HepG2 (cell line): ENCODE measurements around the gene LANCL2.

ENCODE experiments used
- CCDC6 ChIP-seq: sonication (generic); formaldehyde crosslinking; IDR thresholded peaks from 2 replicates; pipeline ENCODE4 v1.8.1; 2022; ENCODE audit warnings: mild to moderate bottlenecking, missing genetic modification reagents, moderate library complexity
- EZH2 ChIP-seq: conservative IDR thresholded peaks from 2 replicates; pipeline ENCODE4 v1.6.1; 2012; ENCODE audit warnings: mild to moderate bottlenecking, low read depth, low read length, moderate library complexity
- KDM5B ChIP-seq: sonication (generic); formaldehyde crosslinking; IDR thresholded peaks from 2 replicates; pipeline ENCODE4 v1.4.0; 2020; ENCODE audit warnings: missing genetic modification reagents, mild to moderate bottlenecking, borderline replicate concordance
- NBN ChIP-seq: fragments of 450-650 bp; conservative IDR thresholded peaks from 2 replicates; pipeline ENCODE4 v1.6.1; 2017
- NFRKB ChIP-seq: fragments of 450-650 bp; IDR thresholded peaks from 2 replicates; pipeline ENCODE4 v1.6.1; 2017
- NPAS2 ChIP-seq: sonication (generic); formaldehyde crosslinking; IDR thresholded peaks from 2 replicates; pipeline ENCODE4 v1.8.0; 2022; ENCODE audit warnings: mild to moderate bottlenecking, missing genetic modification reagents, borderline replicate concordance
- RFX3 ChIP-seq: IDR thresholded peaks from 2 replicates; pipeline ENCODE4 v1.6.1; 2016; ENCODE audit warnings: missing biosample characterization, missing genetic modification reagents
- ZNF264 ChIP-seq: sonication (generic); formaldehyde crosslinking; IDR thresholded peaks from 2 replicates; pipeline ENCODE4 v1.4.0; 2020; ENCODE audit warnings: missing genetic modification reagents
- ZNF660 ChIP-seq: sonication (generic); formaldehyde crosslinking; IDR thresholded peaks from 2 replicates; pipeline ENCODE4 v1.5.1; 2020; ENCODE audit warnings: mild to moderate bottlenecking, low read depth, missing genetic modification reagents, borderline replicate concordance
- ZNF777 ChIP-seq: sonication (generic); formaldehyde crosslinking; IDR thresholded peaks from 2 replicates; pipeline ENCODE4 v1.4.0; 2020; ENCODE audit warnings: missing genetic modification reagents
- ZSCAN21 ChIP-seq: sonication (generic); formaldehyde crosslinking; IDR thresholded peaks from 2 replicates; pipeline ENCODE4 v1.8.0; 2022; ENCODE audit warnings: mild to moderate bottlenecking, missing genetic modification reagents, moderate library complexity, borderline replicate concordance
- TF ChIP-seq, protein P1 (sequence below): sonication (generic); formaldehyde crosslinking; IDR thresholded peaks from 2 replicates; pipeline ENCODE4 v1.4.0; 2020; ENCODE audit warnings: missing genetic modification reagents, borderline replicate concordance

DNA sequence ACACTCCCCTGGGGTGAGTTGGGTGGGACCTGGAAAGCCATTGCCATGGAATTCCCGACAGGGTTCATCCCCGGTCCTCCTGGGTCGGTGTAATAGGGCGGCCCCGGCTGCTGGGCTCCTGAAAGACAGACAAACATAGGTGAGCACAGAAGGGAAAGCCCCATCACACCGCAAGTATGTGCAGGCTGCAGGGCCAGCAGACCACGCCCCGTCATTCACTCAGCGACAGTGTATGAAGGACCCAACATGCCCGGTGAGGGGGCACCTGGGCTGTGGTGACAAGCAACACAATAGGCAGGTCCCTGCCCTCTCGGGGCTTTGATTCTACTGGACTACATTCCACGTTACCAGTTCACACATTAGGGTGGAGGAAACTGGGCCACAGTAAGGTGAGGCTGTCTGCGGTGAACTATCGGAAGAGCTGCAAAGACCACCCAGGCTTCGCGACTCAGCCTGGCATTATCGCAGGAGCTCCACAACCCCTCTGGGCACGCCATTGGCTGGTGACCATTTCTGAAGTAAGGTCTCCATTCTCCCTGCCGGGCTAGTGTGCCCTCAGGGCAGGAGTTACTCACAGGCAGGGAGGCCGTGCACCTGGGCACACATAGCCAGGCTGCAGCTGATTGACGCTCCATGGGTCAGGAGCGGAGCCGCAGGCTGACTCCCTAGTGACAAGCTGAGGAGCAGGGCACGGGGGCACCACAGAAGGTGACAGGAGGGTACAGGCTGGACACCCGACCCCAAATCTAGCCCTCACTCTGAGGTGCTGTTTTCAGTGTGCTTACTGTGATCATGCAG is 108.0 kb downstream of the LANCL2 start:
- TF ChIP-seq, protein P1, sequence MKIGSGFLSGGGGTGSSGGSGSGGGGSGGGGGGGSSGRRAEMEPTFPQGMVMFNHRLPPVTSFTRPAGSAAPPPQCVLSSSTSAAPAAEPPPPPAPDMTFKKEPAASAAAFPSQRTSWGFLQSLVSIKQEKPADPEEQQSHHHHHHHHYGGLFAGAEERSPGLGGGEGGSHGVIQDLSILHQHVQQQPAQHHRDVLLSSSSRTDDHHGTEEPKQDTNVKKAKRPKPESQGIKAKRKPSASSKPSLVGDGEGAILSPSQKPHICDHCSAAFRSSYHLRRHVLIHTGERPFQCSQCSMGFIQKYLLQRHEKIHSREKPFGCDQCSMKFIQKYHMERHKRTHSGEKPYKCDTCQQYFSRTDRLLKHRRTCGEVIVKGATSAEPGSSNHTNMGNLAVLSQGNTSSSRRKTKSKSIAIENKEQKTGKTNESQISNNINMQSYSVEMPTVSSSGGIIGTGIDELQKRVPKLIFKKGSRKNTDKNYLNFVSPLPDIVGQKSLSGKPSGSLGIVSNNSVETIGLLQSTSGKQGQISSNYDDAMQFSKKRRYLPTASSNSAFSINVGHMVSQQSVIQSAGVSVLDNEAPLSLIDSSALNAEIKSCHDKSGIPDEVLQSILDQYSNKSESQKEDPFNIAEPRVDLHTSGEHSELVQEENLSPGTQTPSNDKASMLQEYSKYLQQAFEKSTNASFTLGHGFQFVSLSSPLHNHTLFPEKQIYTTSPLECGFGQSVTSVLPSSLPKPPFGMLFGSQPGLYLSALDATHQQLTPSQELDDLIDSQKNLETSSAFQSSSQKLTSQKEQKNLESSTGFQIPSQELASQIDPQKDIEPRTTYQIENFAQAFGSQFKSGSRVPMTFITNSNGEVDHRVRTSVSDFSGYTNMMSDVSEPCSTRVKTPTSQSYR (CRISPR knock-in tag): no peak
- no peak for TF ChIP-seq ZSCAN21 (CRISPR knock-in tag)
- TF ChIP-seq KDM5B (CRISPR knock-in tag): no peak
- TF ChIP-seq NFRKB: no peak
- TF ChIP-seq ZNF777 (CRISPR knock-in tag): no peak
- TF ChIP-seq NPAS2 (CRISPR knock-in tag): no peak
- no peak for TF ChIP-seq ZNF660
- no peak for TF ChIP-seq CCDC6 (CRISPR knock-in tag)
- no peak for TF ChIP-seq RFX3 (CRISPR knock-in tag)
- TF ChIP-seq ZNF264: no peak
- no peak for TF ChIP-seq EZH2
- TF ChIP-seq NBN: no peak
